Trophoblast cell (in vitro differentiated cells and primary cell): Measurements from ENCODE around the gene GTPBP4.

ENCODE experiments used
- DNase-seq, 2 donors: peaks; one replicate each; pipeline ENCODE4 v3.0.0-alpha.2; 2016
- H2AFZ ChIP-seq: 2 replicates; pipeline ENCODE4 v1.6.1; 2013; ENCODE audit warnings: low read length, moderate library complexity, mild to moderate bottlenecking; ENCODE audit not compliant: insufficient read depth, poor library complexity
- H2AK5ac ChIP-seq: 2 replicates; pipeline ENCODE4 v1.6.1; 2013; ENCODE audit warnings: mild to moderate bottlenecking, low read length
- H2BK120ac ChIP-seq: 2 replicates; pipeline ENCODE4 v1.6.1; 2013; ENCODE audit warnings: low read length, mild to moderate bottlenecking, moderate library complexity; ENCODE audit not compliant: insufficient read depth, poor library complexity
- H2BK12ac ChIP-seq: 2 replicates; pipeline ENCODE4 v1.6.1; 2013; ENCODE audit warnings: mild to moderate bottlenecking, low read length, moderate library complexity
- H2BK5ac ChIP-seq: 2 replicates; pipeline ENCODE4 v1.6.1; 2013; ENCODE audit warnings: low read length, low read depth, moderate library complexity, mild to moderate bottlenecking; ENCODE audit not compliant: poor library complexity
- H3K14ac ChIP-seq: 2 replicates; pipeline ENCODE4 v1.6.1; 2013; ENCODE audit warnings: mild to moderate bottlenecking, low read length
- H3K18ac ChIP-seq: 2 replicates; pipeline ENCODE4 v1.6.1; 2013; ENCODE audit warnings: mild to moderate bottlenecking, low read length
- H3K23ac ChIP-seq: 2 replicates; pipeline ENCODE4 v1.6.1; 2013; ENCODE audit warnings: low read length
- H3K27ac ChIP-seq: 2 replicates; pipeline ENCODE4 v1.5.1; 2013; ENCODE audit warnings: low read depth, mild to moderate bottlenecking, inconsistent platforms, low read length, moderate library complexity
- H3K27me3 ChIP-seq: 2 replicates; pipeline ENCODE4 v1.6.1; 2013; ENCODE audit warnings: inconsistent platforms, mild to moderate bottlenecking, low read length, moderate library complexity; ENCODE audit not compliant: insufficient read depth
- H3K36me3 ChIP-seq, 2 experiments: 1 replicate in 1 of 2; 2 replicates in 1 of 2; pipeline ENCODE4 v1.6.1; 2013; ENCODE audit warnings: low read length in 2 of 2, mild to moderate bottlenecking in 2 of 2, moderate library complexity in 1 of 2; ENCODE audit not compliant: insufficient read depth in 2 of 2, control insufficient read depth in 1 of 2
- H3K4ac ChIP-seq: 2 replicates; pipeline ENCODE4 v1.6.1; 2013; ENCODE audit warnings: low read depth, mild to moderate bottlenecking, low read length, moderate library complexity
- H3K4me1 ChIP-seq, 2 experiments: 1 replicate in 1 of 2; 2 replicates in 1 of 2; pipeline ENCODE4 v1.6.1; 2013; ENCODE audit warnings: low read length in 2 of 2, mild to moderate bottlenecking in 2 of 2, moderate library complexity in 1 of 2; ENCODE audit not compliant: insufficient read depth in 2 of 2, control insufficient read depth in 1 of 2
- H3K4me2 ChIP-seq: 2 replicates; pipeline ENCODE4 v1.6.1; 2013; ENCODE audit warnings: inconsistent platforms, mild to moderate bottlenecking, low read length, moderate library complexity
- H3K4me3 ChIP-seq: 2 replicates; pipeline ENCODE4 v1.5.1; 2013; ENCODE audit warnings: mild to moderate bottlenecking, low read depth, low read length, inconsistent platforms
- H3K79me1 ChIP-seq: one replicate; pipeline ENCODE4 v1.6.1; 2013; ENCODE audit warnings: low read length
- H3K79me2 ChIP-seq: 2 replicates; pipeline ENCODE4 v1.6.1; 2013; ENCODE audit warnings: low read length, mild to moderate bottlenecking; ENCODE audit not compliant: control insufficient read depth, insufficient read depth, poor library complexity
- H3K9ac ChIP-seq: 2 replicates; pipeline ENCODE4 v1.6.1; 2013; ENCODE audit warnings: mild to moderate bottlenecking, low read length
- H3K9me3 ChIP-seq: 2 replicates; pipeline ENCODE4 v1.6.1; 2013; ENCODE audit warnings: low read depth, mild to moderate bottlenecking, control low read depth, inconsistent platforms, low read length; ENCODE audit not compliant: insufficient read depth
- H4K12ac ChIP-seq: 2 replicates; pipeline ENCODE4 v1.6.1; 2013; ENCODE audit warnings: low read depth, mild to moderate bottlenecking, low read length, moderate library complexity
- H4K8ac ChIP-seq: 2 replicates; pipeline ENCODE4 v1.6.1; 2013; ENCODE audit warnings: low read depth, mild to moderate bottlenecking, low read length, moderate library complexity
- H4K91ac ChIP-seq: one replicate; pipeline ENCODE4 v1.6.1; 2013; ENCODE audit warnings: low read depth, mild to moderate bottlenecking, low read length, moderate library complexity
- WGBS: extraction: QIAGEN DNeasy Blood & Tissue Kit; methylation state at CpG from one replicate; pipeline ENCODE4 v1.1.7; 2013; ENCODE audit warnings: missing lambda C conversion rate; ENCODE audit not compliant: insufficient read length, insufficient coverage; ENCODE audit errors: extremely low coverage; 5-methylcytosine and 5-hydroxymethylcytosine counted together

The GTPBP4 gene

DNA sequence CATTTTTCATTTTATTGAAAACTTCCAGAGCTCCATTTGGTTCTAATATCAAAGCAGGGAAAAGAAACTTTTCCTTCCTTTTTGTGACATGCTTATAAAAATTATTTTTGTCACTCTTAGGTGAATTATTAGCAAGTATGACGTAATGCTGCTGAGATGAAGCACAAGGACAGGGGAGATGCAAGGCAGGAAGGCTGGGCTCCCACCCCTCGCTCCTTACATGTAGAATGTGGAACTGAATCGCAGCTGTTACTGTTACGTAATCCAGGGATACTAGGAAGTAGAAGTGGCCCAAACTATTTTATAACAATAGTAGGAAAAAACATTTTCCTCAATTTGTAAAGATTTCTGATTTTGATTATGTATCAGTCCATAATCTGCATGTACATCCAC is 17.1 kb upstream of the GTPBP4 start:
- Histone ChIP-seq H3K18ac (no peak overlapping the region), H2BK5ac (no peak overlapping the region), H2BK12ac (no peak overlapping the region), H3K23ac (no peak overlapping the region), H3K9me3 (peaks cover 8% of the 10 kb centered on the region), H3K4me2 (no peak overlapping the region), H3K27me3 (no peaks in the 10 kb centered on the region), H2BK120ac (no peak overlapping the region), H3K79me1 (no peaks in the 10 kb centered on the region), H3K9ac (no peak overlapping the region), H4K91ac (no peak overlapping the region), H3K4me3 (no peak overlapping the region), H3K27ac (no peak overlapping the region), H3K4me1 (no peaks in the 10 kb centered on the region), H2AFZ (no peak overlapping the region), H3K4ac (no peak overlapping the region), H2AK5ac (no peak overlapping the region), H3K14ac (no peak overlapping the region), H3K36me3 (no peaks in the 10 kb centered on the region), H4K8ac (no peak overlapping the region), H3K79me2 (no peaks in the 10 kb centered on the region), H4K12ac (no peak overlapping the region)
- DNase-seq, result no peak
- no CpG with 5 or more reads among the region's 4 CpGs for WGBS

DNA sequence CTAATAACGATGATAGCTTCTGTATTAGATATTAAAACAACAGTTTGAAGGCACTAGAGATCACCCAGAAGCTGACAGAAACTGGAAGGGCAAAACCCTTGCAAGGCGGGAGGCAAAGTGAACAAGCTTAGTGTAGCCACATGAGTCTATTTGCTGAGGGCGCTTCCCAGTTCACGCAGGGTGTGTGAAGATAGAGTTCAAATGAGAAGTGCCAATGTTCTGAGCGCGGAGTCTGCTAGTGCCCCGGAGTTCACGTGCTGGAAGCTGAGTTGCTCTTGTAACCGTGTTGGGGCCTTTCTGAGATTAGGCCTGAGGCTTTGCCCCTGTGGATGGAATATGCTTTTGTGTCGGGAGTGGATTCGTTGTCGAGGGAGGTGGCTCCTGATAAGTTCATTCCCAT is 16.6 kb upstream of the GTPBP4 start:
- H3K9ac ChIP-seq, result no peak overlapping the region
- peaks cover 13% of the 10 kb centered on the region for H3K9me3 ChIP-seq
- no CpG with 5 or more reads among the region's 12 CpGs for WGBS
- no peak overlapping the region for H3K4me2 ChIP-seq
- no peak overlapping the region for H2AK5ac ChIP-seq
- H2BK120ac ChIP-seq, result no peak overlapping the region
- no peak overlapping the region for H2AFZ ChIP-seq
- H4K8ac ChIP-seq, result no peak overlapping the region
- DNase-seq, result no peak
- H3K27ac ChIP-seq, result no peak overlapping the region
- H2BK12ac ChIP-seq, result no peak overlapping the region
- no peak overlapping the region for H3K4me3 ChIP-seq
- H3K4ac ChIP-seq, result no peak overlapping the region
- H3K4me1 ChIP-seq, result no peaks in the 10 kb centered on the region
- H3K14ac ChIP-seq, result no peak overlapping the region
- no peaks in the 10 kb centered on the region for H3K79me1 ChIP-seq
- H3K36me3 ChIP-seq, result peaks cover 0 to under 1% of the 10 kb centered on the region in 2 experiments
- no peaks in the 10 kb centered on the region for H3K27me3 ChIP-seq
- H3K18ac ChIP-seq, result no peak overlapping the region
- H3K23ac ChIP-seq, result no peak overlapping the region
- H4K91ac ChIP-seq, result no peak overlapping the region
- no peak overlapping the region for H4K12ac ChIP-seq
- no peaks in the 10 kb centered on the region for H3K79me2 ChIP-seq
- no peak overlapping the region for H2BK5ac ChIP-seq

DNA sequence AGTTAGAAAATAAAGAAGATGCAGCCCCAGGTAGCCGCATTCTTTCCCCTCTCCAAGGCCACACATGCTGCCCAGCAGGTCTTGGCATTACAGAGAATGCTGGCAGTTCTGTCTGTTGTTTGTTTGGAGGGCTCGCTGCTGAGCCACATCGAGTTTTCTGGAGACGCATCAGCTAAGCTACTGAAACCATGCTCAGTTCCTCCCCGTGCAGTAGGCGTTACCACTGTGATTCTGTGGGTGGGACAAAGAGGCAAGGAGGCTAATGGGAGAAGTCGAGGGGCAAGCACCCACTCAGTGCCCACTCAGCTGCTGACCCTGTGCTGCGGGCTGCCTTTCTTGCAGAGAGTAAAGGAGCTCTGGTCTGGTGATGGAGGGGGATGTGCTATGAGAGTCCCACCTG is 15.5 kb upstream of the GTPBP4 start:
- no peak overlapping the region for H2BK5ac ChIP-seq
- no peak overlapping the region for H3K18ac ChIP-seq
- H3K27me3 ChIP-seq, result no peaks in the 10 kb centered on the region
- no peak overlapping the region for H3K4me2 ChIP-seq
- no peaks in the 10 kb centered on the region for H3K4me1 ChIP-seq
- no peak overlapping the region for H2BK120ac ChIP-seq
- H2AFZ ChIP-seq, result no peak overlapping the region
- H4K12ac ChIP-seq, result no peak overlapping the region
- H4K8ac ChIP-seq, result no peak overlapping the region
- H3K79me2 ChIP-seq, result no peaks in the 10 kb centered on the region
- H3K4ac ChIP-seq, result no peak overlapping the region
- no peaks in the 10 kb centered on the region for H3K79me1 ChIP-seq
- WGBS, result no CpG with 5 or more reads among the region's 8 CpGs
- no peak overlapping the region for H3K14ac ChIP-seq
- H3K23ac ChIP-seq, result no peak overlapping the region
- no peak overlapping the region for H3K9ac ChIP-seq
- no peak overlapping the region for H3K4me3 ChIP-seq
- H2BK12ac ChIP-seq, result no peak overlapping the region
- no peak overlapping the region for H3K27ac ChIP-seq
- H4K91ac ChIP-seq, result no peak overlapping the region
- DNase-seq, result no peak
- peaks cover 15% of the 10 kb centered on the region for H3K9me3 ChIP-seq
- H3K36me3 ChIP-seq, result peaks cover 0 to 3% of the 10 kb centered on the region in 2 experiments
- no peak overlapping the region for H2AK5ac ChIP-seq

DNA sequence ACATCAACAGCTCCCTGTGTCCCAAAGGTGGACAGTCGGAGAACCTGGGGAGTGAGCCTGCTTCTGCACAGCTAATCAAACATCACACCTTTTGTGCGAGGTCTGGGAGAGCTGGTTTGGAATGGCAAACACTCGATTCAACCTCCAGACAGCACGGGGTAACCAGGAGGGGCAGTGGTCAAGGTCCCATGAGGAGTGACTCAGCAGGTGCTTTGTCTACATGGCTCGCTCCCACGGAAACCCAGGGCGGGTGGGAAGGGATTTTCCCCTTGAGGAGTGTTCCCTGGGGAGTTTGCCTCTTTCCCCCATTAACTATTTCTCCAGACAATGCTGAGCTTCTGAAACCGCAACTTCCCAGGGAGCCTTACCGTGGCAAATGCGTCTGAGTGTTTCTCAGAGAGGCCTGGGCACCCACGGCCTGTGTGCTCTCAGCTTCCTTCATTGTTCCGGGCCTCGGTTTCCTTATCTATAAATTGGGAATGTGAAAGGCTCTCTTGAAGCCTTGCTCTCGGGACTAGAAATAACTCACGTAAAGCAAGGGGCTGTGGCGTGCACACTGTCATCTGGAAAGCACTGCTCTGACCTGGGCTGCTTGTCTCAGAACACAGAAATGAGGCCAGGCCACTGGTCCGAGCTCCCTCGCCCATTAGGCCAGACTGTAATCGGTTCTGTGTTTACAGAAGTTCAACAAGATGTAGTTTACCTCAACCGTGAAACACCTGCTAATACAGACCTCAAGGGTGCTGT is 14.0 kb upstream of the GTPBP4 start:
- H3K79me1 ChIP-seq, result no peaks in the 10 kb centered on the region
- no peak overlapping the region for H4K12ac ChIP-seq
- H3K36me3 ChIP-seq, result peaks cover 0 to 3% of the 10 kb centered on the region in 2 experiments
- H3K4me3 ChIP-seq, result peak overlapping the region; percentile 33
- no peak overlapping the region for H2BK5ac ChIP-seq
- H4K8ac ChIP-seq, result no peak overlapping the region
- H3K27me3 ChIP-seq, result no peaks in the 10 kb centered on the region
- no peak overlapping the region for H4K91ac ChIP-seq
- no peak overlapping the region for H3K4ac ChIP-seq
- peaks cover 16% of the 10 kb centered on the region for H3K9me3 ChIP-seq
- H3K27ac ChIP-seq, result no peak overlapping the region
- no peaks in the 10 kb centered on the region for H3K79me2 ChIP-seq
- H3K18ac ChIP-seq, result no peak overlapping the region
- H2BK120ac ChIP-seq, result no peak overlapping the region
- no peaks in the 10 kb centered on the region for H3K4me1 ChIP-seq
- DNase-seq, result no peak
- WGBS, result no CpG with 5 or more reads among the region's 20 CpGs
- H2AK5ac ChIP-seq, result no peak overlapping the region
- no peak overlapping the region for H2BK12ac ChIP-seq
- no peak overlapping the region for H2AFZ ChIP-seq
- H3K23ac ChIP-seq, result no peak overlapping the region
- H3K4me2 ChIP-seq, result no peak overlapping the region
- no peak overlapping the region for H3K14ac ChIP-seq
- no peak overlapping the region for H3K9ac ChIP-seq
